Astrocyte (in vitro differentiated cells and primary cell): ENCODE data around the gene TRAF1. TPM values are rescaled to one million over a fixed set of nuclear protein-coding genes. Genes with fewer than 3 reads are reported as not detected.

Experiments
- DNase-seq: peaks from one replicate; pipeline ENCODE4 v3.0.0-alpha.2; 2010; ENCODE audit warnings: low read depth
- FAIRE-seq: peaks from 2 replicates; lab custom pipeline; 2011; peaks lifted over from hg19 to GRCh38; lab: Jason Lieb, UNC
- H2AFZ ChIP-seq: 2 replicates; pipeline ENCODE4 v1.6.0; 2012; ENCODE audit warnings: low read depth, low read length, inconsistent platforms
- H3K27ac ChIP-seq: 2 replicates; pipeline ENCODE4 v1.5.1; 2011; ENCODE audit warnings: low read depth, low read length, inconsistent platforms
- H3K27me3 ChIP-seq: 2 replicates; pipeline ENCODE4 v1.6.0; 2011; ENCODE audit warnings: low read length, inconsistent platforms; ENCODE audit not compliant: insufficient read depth
- H3K36me3 ChIP-seq: 2 replicates; pipeline ENCODE4 v1.5.1; 2011; ENCODE audit warnings: low read length, inconsistent platforms; ENCODE audit not compliant: insufficient read depth
- H3K4me1 ChIP-seq: 2 replicates; pipeline ENCODE4 v1.5.1; 2011; ENCODE audit warnings: low read length, inconsistent platforms; ENCODE audit not compliant: insufficient read depth
- H3K4me2 ChIP-seq: 2 replicates; pipeline ENCODE4 v1.6.0; 2012; ENCODE audit warnings: low read length, inconsistent platforms
- H3K4me3 ChIP-seq: 2 replicates; pipeline ENCODE4 v1.5.1; 2011; ENCODE audit warnings: low read depth, mild to moderate bottlenecking, low read length, inconsistent platforms; ENCODE audit not compliant: insufficient read depth
- H3K79me2 ChIP-seq: 2 replicates; pipeline ENCODE4 v1.6.0; 2012; ENCODE audit warnings: mild to moderate bottlenecking, low read length, inconsistent platforms; ENCODE audit not compliant: insufficient read depth
- H3K9ac ChIP-seq: 2 replicates; pipeline ENCODE4 v1.6.0; 2012; ENCODE audit warnings: mild to moderate bottlenecking, low read length, inconsistent platforms
- H3K9me3 ChIP-seq: 2 replicates; pipeline ENCODE4 v1.5.1; 2012; ENCODE audit warnings: low read depth, mild to moderate bottlenecking, low read length, inconsistent platforms; ENCODE audit not compliant: insufficient read depth
- H4K20me1 ChIP-seq: 2 replicates; pipeline ENCODE4 v1.6.0; 2012; ENCODE audit warnings: low read length, inconsistent platforms; ENCODE audit not compliant: insufficient read depth
- H3K27ac Mint-ChIP-seq: one replicate; pipeline ENCODE4 v1.8.0; 2021; ENCODE audit warnings: mild to moderate bottlenecking, mixed read lengths; ENCODE audit not compliant: unreplicated experiment
- H3K27me3 Mint-ChIP-seq: one replicate; pipeline ENCODE4 v1.8.0; 2021; ENCODE audit warnings: low read depth, mixed read lengths; ENCODE audit not compliant: unreplicated experiment
- H3K36me3 Mint-ChIP-seq: one replicate; pipeline ENCODE4 v1.8.0; 2021; ENCODE audit warnings: low read depth, mixed read lengths; ENCODE audit not compliant: unreplicated experiment
- H3K4me1 Mint-ChIP-seq: one replicate; pipeline ENCODE4 v1.8.0; 2021; ENCODE audit warnings: low read depth, mixed read lengths; ENCODE audit not compliant: unreplicated experiment
- H3K4me3 Mint-ChIP-seq: one replicate; pipeline ENCODE4 v1.8.0; 2021; ENCODE audit warnings: mild to moderate bottlenecking, moderate library complexity, mixed read lengths; ENCODE audit not compliant: unreplicated experiment
- H3K9me3 Mint-ChIP-seq: one replicate; pipeline ENCODE4 v1.8.0; 2021; ENCODE audit warnings: mild to moderate bottlenecking, mixed read lengths; ENCODE audit not compliant: unreplicated experiment
- CTCF ChIP-seq: IDR thresholded peaks from 2 replicates; pipeline ENCODE4 v1.5.1; 2011; ENCODE audit warnings: low read depth, mild to moderate bottlenecking, inconsistent platforms, low read length, moderate library complexity; ENCODE audit not compliant: insufficient read depth
- EZH2 ChIP-seq: IDR thresholded peaks from 2 replicates; pipeline ENCODE4 v1.6.1; 2012; ENCODE audit warnings: mild to moderate bottlenecking, low read length, inconsistent platforms; ENCODE audit not compliant: insufficient read depth
- total RNA-seq: library from RNA; stranded (reverse); gene quantifications from 2 replicates; pipeline ENCODE4 v1.2.1, GENCODE V29; 2021

Gene TRAF1
- total RNA-seq, 1 donor from 2014 or later = 4.2 TPM

GRCh38 chr9:120863833-120864232 is 62.8 kb downstream of the TRAF1 start:
- Histone ChIP-seq H3K4me1 (no peaks in the 10 kb centered on the region), H3K9me3 (no peaks in the 10 kb centered on the region), H3K9ac (no peak overlapping the region), H3K4me3 (no peak overlapping the region), H3K36me3 (peaks cover 17% of the 10 kb centered on the region), H4K20me1 (no peaks in the 10 kb centered on the region), H3K79me2 (no peaks in the 10 kb centered on the region), H2AFZ (no peak overlapping the region), H3K27ac (no peak overlapping the region), H3K27me3 (no peaks in the 10 kb centered on the region), H3K4me2 (no peak overlapping the region)
- Mint-ChIP-seq H3K36me3 (peaks cover 9% of the 10 kb centered on the region), H3K27me3 (no peaks in the 10 kb centered on the region), H3K9me3 (no peaks in the 10 kb centered on the region), H3K4me1 (peaks cover 2% of the 10 kb centered on the region), H3K27ac (no peak overlapping the region), H3K4me3 (no peak overlapping the region)
- no peak for DNase-seq
- TF ChIP-seq CTCF = no peak
- no peak for TF ChIP-seq EZH2
- no peak for FAIRE-seq

DNA sequence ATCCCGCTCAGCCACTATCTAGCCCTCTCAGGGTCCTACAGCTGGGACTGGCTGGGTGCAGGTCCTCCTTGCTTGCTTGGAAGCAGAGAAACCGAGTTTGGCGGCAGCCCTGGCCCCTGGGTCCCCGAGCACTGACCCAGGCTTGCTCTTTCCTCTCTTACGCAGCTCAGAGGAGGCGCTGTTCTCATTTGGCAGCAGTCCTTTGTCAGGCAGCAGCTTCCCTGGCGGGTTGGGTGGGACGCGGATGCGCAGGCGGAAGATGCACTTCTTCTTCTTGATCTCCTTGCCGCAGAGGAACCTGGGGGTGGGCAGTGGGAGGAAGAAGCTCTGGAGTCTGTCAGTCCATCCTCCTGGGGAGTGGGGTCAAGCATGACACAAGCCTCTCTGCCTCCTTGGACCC is 64.1 kb downstream of the TRAF1 start:
- FAIRE-seq (no peak), DNase-seq (no peak)
- Histone ChIP-seq H3K9me3 (no peaks in the 10 kb centered on the region), H2AFZ (no peak overlapping the region), H3K4me1 (no peaks in the 10 kb centered on the region), H3K4me2 (no peak overlapping the region), H3K9ac (no peak overlapping the region), H3K4me3 (no peak overlapping the region), H3K36me3 (peaks cover 19% of the 10 kb centered on the region), H3K27ac (no peak overlapping the region), H3K79me2 (no peaks in the 10 kb centered on the region), H3K27me3 (no peaks in the 10 kb centered on the region), H4K20me1 (no peaks in the 10 kb centered on the region)
- Mint-ChIP-seq H3K27ac (no peak overlapping the region), H3K36me3 (peaks cover 10% of the 10 kb centered on the region), H3K27me3 (no peaks in the 10 kb centered on the region), H3K4me3 (no peak overlapping the region), H3K9me3 (no peaks in the 10 kb centered on the region), H3K4me1 (peaks cover 5% of the 10 kb centered on the region)
- TF ChIP-seq CTCF = no peak

DNA sequence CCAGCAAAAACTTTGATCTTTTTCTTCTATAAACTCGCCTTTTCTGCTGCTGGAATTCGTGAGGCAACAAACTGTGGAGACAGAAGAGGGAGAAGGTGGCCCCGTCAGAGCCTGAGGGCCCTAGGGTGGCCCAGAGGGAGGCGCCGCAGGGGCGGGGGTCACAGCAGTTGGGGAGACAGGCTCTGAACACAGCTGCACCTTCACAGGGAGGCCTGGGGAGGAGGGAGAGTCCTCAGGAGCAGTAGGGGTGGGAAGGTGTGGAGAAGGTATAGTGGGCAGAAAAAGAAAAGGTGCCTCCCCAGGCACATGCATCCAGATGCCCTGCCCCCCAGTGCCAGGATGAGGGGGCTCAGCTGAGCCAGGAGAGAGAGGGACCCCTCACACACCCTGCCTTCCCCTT is 64.7 kb downstream of the TRAF1 start:
- FAIRE-seq = no peak
- H3K4me3 Mint-ChIP-seq = no peak overlapping the region

More for the DNA sequence above, 64.7 kb downstream of the TRAF1 start:
- no peaks in the 10 kb centered on the region for H3K4me1 ChIP-seq
- H3K9ac ChIP-seq = no peak overlapping the region
- peaks cover 19% of the 10 kb centered on the region for H3K36me3 ChIP-seq
- no peak for DNase-seq
- no peaks in the 10 kb centered on the region for H3K9me3 ChIP-seq
- H3K27me3 ChIP-seq = no peaks in the 10 kb centered on the region
- H3K4me3 ChIP-seq = no peak overlapping the region
- no peaks in the 10 kb centered on the region for H3K9me3 Mint-ChIP-seq
- H3K79me2 ChIP-seq = no peaks in the 10 kb centered on the region
- peaks cover 10% of the 10 kb centered on the region for H3K36me3 Mint-ChIP-seq
- H4K20me1 ChIP-seq = no peaks in the 10 kb centered on the region
- H3K27ac Mint-ChIP-seq = no peak overlapping the region
- no peaks in the 10 kb centered on the region for H3K27me3 Mint-ChIP-seq
- H3K27ac ChIP-seq = no peak overlapping the region
- H2AFZ ChIP-seq = no peak overlapping the region
- no peak overlapping the region for H3K4me2 ChIP-seq
- H3K4me1 Mint-ChIP-seq = peaks cover 5% of the 10 kb centered on the region
- TF ChIP-seq EZH2 = no peak
- no peak for TF ChIP-seq CTCF
